ENCODE measurements around the gene NPAS2. TPM values are rescaled to one million over a fixed set of nuclear protein-coding genes. Genes with fewer than 3 reads are reported as not detected.

NPAS2 gene
- total and polyA plus RNA-seq, 4 donors, result 5.9 to 17.1 (median 10.4) TPM

GRCh38 chr2:100855606-100856005 is 35.7 kb downstream of the NPAS2 start:
- WGBS, 2 donors, result 93 to 95% methylated on average over 3 of the region's 3 CpGs
- H3K27ac ChIP-seq (ENCODE audit: low read depth in 1 of 2, low read length in 1 of 2), result no peak overlapping the region
- TF ChIP-seq CTCF (IDR thresholded peaks at IDR 0.05; ENCODE audit: control extremely low read depth, extremely low read depth), result no peak
- no peak overlapping the region for H3K9ac ChIP-seq (ENCODE audit: insufficient read depth in 1 of 2, low read length in 2 of 2)
- H3K36me3 ChIP-seq (ENCODE audit: control insufficient read depth in 4 of 4, insufficient read depth in 4 of 4, low read length in 4 of 4), result no peaks in the 10 kb centered on the region
- no peak overlapping the region for H3K4me3 ChIP-seq
- ATAC-seq (ENCODE audit: insufficient read depth, low FRiP score) (no peak), DNase-seq (no peak)
- no peaks in the 10 kb centered on the region for H3K9me3 ChIP-seq (ENCODE audit: control insufficient read depth in 4 of 4, insufficient read depth in 3 of 4, low read length in 3 of 4)
- peaks cover 0 to 25% (median 3%) of the 10 kb centered on the region in 5 donors for H3K4me1 ChIP-seq (ENCODE audit: control insufficient read depth in 5 of 5, insufficient read depth in 5 of 5, low read length in 5 of 5)
- H3K27me3 ChIP-seq (ENCODE audit: control insufficient read depth in 3 of 3, insufficient read depth in 3 of 3, low read length in 2 of 3), result no peaks in the 10 kb centered on the region

- Histone ChIP-seq H3K27ac (ENCODE audit: low read depth in 1 of 2, low read length in 1 of 2) (no peak overlapping the region), H3K4me1 (ENCODE audit: control insufficient read depth in 5 of 5, insufficient read depth in 5 of 5, low read length in 5 of 5) (peaks cover 0 to 33% (median 3%) of the 10 kb centered on the region in 5 donors), H3K4me3 (no peak overlapping the region), H3K9ac (ENCODE audit: insufficient read depth in 1 of 2, low read length in 2 of 2) (no peak overlapping the region), H3K36me3 (ENCODE audit: control insufficient read depth in 4 of 4, insufficient read depth in 4 of 4, low read length in 4 of 4) (no peaks in the 10 kb centered on the region), H3K27me3 (ENCODE audit: control insufficient read depth in 3 of 3, insufficient read depth in 3 of 3, low read length in 2 of 3) (no peaks in the 10 kb centered on the region), H3K9me3 (ENCODE audit: control insufficient read depth in 4 of 4, insufficient read depth in 3 of 4, low read length in 3 of 4) (no peaks in the 10 kb centered on the region)
- ATAC-seq (ENCODE audit: insufficient read depth, low FRiP score) (no peak), DNase-seq (no peak)
- no peak for TF ChIP-seq CTCF (IDR thresholded peaks at IDR 0.05; ENCODE audit: control extremely low read depth, extremely low read depth)
- WGBS, 2 donors, result 78 to 87% methylated on average over 8 of the region's 8 CpGs
Measured at GRCh38 chr2:100856732-100857131, 36.8 kb downstream of the NPAS2 start.

GRCh38 chr2:100857341-100857740 is 37.4 kb downstream of the NPAS2 start:
- Histone ChIP-seq H3K36me3 (ENCODE audit: control insufficient read depth in 4 of 4, insufficient read depth in 4 of 4, low read length in 4 of 4) (no peaks in the 10 kb centered on the region), H3K27me3 (ENCODE audit: control insufficient read depth in 3 of 3, insufficient read depth in 3 of 3, low read length in 2 of 3) (no peaks in the 10 kb centered on the region), H3K4me3 (no peak overlapping the region), H3K9me3 (ENCODE audit: control insufficient read depth in 4 of 4, insufficient read depth in 3 of 4, low read length in 3 of 4) (no peaks in the 10 kb centered on the region), H3K27ac (ENCODE audit: low read depth in 1 of 2, low read length in 1 of 2) (no peak overlapping the region), H3K4me1 (ENCODE audit: control insufficient read depth in 5 of 5, insufficient read depth in 5 of 5, low read length in 5 of 5) (peaks cover 0 to 32% (median 3%) of the 10 kb centered on the region in 5 donors), H3K9ac (ENCODE audit: insufficient read depth in 1 of 2, low read length in 2 of 2) (no peak overlapping the region)
- ATAC-seq (ENCODE audit: insufficient read depth, low FRiP score), result no peak
- no peak for DNase-seq
- TF ChIP-seq CTCF (IDR thresholded peaks at IDR 0.05; ENCODE audit: control extremely low read depth, extremely low read depth), result no peak
- WGBS, 2 donors, result 78 to 92% methylated on average over 6 of the region's 6 CpGs

- Histone ChIP-seq H3K27me3 (ENCODE audit: control insufficient read depth in 3 of 3, insufficient read depth in 3 of 3, low read length in 2 of 3) (no peaks in the 10 kb centered on the region), H3K9me3 (ENCODE audit: control insufficient read depth in 4 of 4, insufficient read depth in 3 of 4, low read length in 3 of 4) (no peaks in the 10 kb centered on the region), H3K27ac (ENCODE audit: low read depth in 1 of 2, low read length in 1 of 2) (no peak overlapping the region), H3K9ac (ENCODE audit: insufficient read depth in 1 of 2, low read length in 2 of 2) (no peak overlapping the region), H3K36me3 (ENCODE audit: control insufficient read depth in 4 of 4, insufficient read depth in 4 of 4, low read length in 4 of 4) (no peaks in the 10 kb centered on the region), H3K4me1 (ENCODE audit: control insufficient read depth in 5 of 5, insufficient read depth in 5 of 5, low read length in 5 of 5) (peaks cover 0 to 30% (median 3%) of the 10 kb centered on the region in 5 donors), H3K4me3 (no peak overlapping the region)
- ATAC-seq (ENCODE audit: insufficient read depth, low FRiP score) (no peak), DNase-seq (no peak)
- 86 to 95% methylated on average over 3 of the region's 3 CpGs for WGBS, 2 donors
- TF ChIP-seq CTCF (IDR thresholded peaks at IDR 0.05; ENCODE audit: control extremely low read depth, extremely low read depth), result no peak
Measured at GRCh38 chr2:100857915-100858314, 38.0 kb downstream of the NPAS2 start.
